SK-N-SH (cell line): ENCODE data around the gene SLC38A8. TPM values are rescaled to one million over a fixed set of nuclear protein-coding genes. Genes with fewer than 3 reads are reported as not detected.
A peak's percentile ranks its signal among the peaks of the same experiment; 100 is the strongest.

ENCODE experiments used
- CTCF ChIA-PET: fragments of 300-600, 350-600 bp; formaldehyde crosslinking; extraction: SDS; loops from one replicate; lab custom pipeline; 2021; lab: Yijun Ruan, JAX
- POLR2A ChIA-PET: fragments of 350-600 bp; sonication (Branson Sonifier 250); formaldehyde crosslinking; extraction: SDS; loops from one replicate; lab custom pipeline; 2020; ENCODE audit warnings: antibody characterized with exemption, inconsistent platforms; lab: Yijun Ruan, JAX
- DNase-seq: peaks from one replicate; pipeline ENCODE4 v3.0.0; 2012
- H2AFZ ChIP-seq: fragments of 200-600 bp; sonication (generic); 2 replicates; pipeline ENCODE4 v1.8.1; 2016; ENCODE audit warnings: antibody characterized with exemption, mild to moderate bottlenecking, low read depth
- H3F3A ChIP-seq: fragments of 200-600 bp; sonication (generic); replicated peaks from 2 replicates; pipeline ENCODE3; 2016; ENCODE audit warnings: antibody characterized with exemption, mild to moderate bottlenecking; ENCODE audit not compliant: insufficient read depth
- H3K27ac ChIP-seq, 2 experiments: fragments of 200-500 bp in 1 of 2; fragments of 200-600 bp in 1 of 2; sonication (Bioruptor generic) in 1 of 2; sonication (generic), shearing (Covaris generic) in 1 of 2; 2 replicates each; pipeline versions ENCODE4 v1.5.1 to v1.6.1; 2014 to 2016; ENCODE audit warnings: low read depth in 2 of 2, inconsistent platforms in 1 of 2, low read length in 1 of 2, mild to moderate bottlenecking in 1 of 2, mixed read lengths in 1 of 2
- H3K27me3 ChIP-seq: fragments of 200-600 bp; sonication (generic), shearing (Covaris generic); 2 replicates; pipeline ENCODE4 v1.6.1; 2016; ENCODE audit warnings: mixed run types; ENCODE audit not compliant: insufficient read depth
- H3K36me3 ChIP-seq, 2 experiments: fragments of 200-500 bp in 1 of 2; fragments of 200-600 bp in 1 of 2; sonication (Bioruptor generic) in 1 of 2; sonication (generic) in 1 of 2; replicated peaks in 1 of 2; 2 replicates each; pipeline versions ENCODE3 to v1.5.1; 2014 to 2016; ENCODE audit warnings: low read length in 1 of 2, mild to moderate bottlenecking in 1 of 2; ENCODE audit not compliant: insufficient read depth in 2 of 2, control insufficient read depth in 1 of 2
- H3K4me1 ChIP-seq, 2 experiments: fragments of 200-500 bp in 1 of 2; fragments of 200-600 bp in 1 of 2; sonication (Bioruptor generic) in 1 of 2; sonication (generic), shearing (Covaris generic) in 1 of 2; 2 replicates each; pipeline versions ENCODE4 v1.5.1 to v1.6.1; 2014 to 2016; ENCODE audit warnings: low read depth in 1 of 2, low read length in 1 of 2, mixed run types in 1 of 2; ENCODE audit not compliant: insufficient read depth in 2 of 2, control insufficient read depth in 1 of 2
- H3K4me2 ChIP-seq: fragments of 200-600 bp; sonication (generic), shearing (Covaris generic); 2 replicates; pipeline ENCODE4 v1.6.1; 2017; ENCODE audit warnings: mixed run types
- H3K4me3 ChIP-seq, 2 experiments: fragments of 200-500 bp in 1 of 2; fragments of 200-600 bp in 1 of 2; sonication (Bioruptor generic) in 1 of 2; sonication (generic), shearing (Covaris generic) in 1 of 2; 2 replicates each; pipeline versions ENCODE4 v1.5.1 to v1.8.1; 2014 to 2016; ENCODE audit warnings: low read depth in 2 of 2, inconsistent platforms in 1 of 2, low read length in 1 of 2, mild to moderate bottlenecking in 1 of 2, mixed read lengths in 1 of 2, moderate library complexity in 1 of 2
- H3K79me2 ChIP-seq: fragments of 200-600 bp; sonication (generic); 2 replicates; pipeline ENCODE4 v1.8.1; 2017; ENCODE audit warnings: mild to moderate bottlenecking; ENCODE audit not compliant: insufficient read depth
- H3K9ac ChIP-seq: fragments of 200-600 bp; sonication (generic); 2 replicates; pipeline ENCODE4 v1.6.1; 2017; ENCODE audit warnings: mixed run types
- H3K9me2 ChIP-seq: fragments of 200-600 bp; sonication (generic); 2 replicates; pipeline ENCODE4 v1.6.1; 2017; ENCODE audit warnings: mixed run types
- H3K9me3 ChIP-seq: fragments of 200-600 bp; sonication (generic); 2 replicates; pipeline ENCODE4 v1.6.1; 2017; ENCODE audit warnings: mixed run types, mild to moderate bottlenecking, moderate library complexity
- H4K20me1 ChIP-seq: fragments of 200-600 bp; sonication (generic); 2 replicates; pipeline ENCODE4 v1.6.1; 2017; ENCODE audit warnings: mild to moderate bottlenecking, mixed run types; ENCODE audit not compliant: insufficient read depth
- CHD2 ChIP-seq: fragments of 150-350 bp; IDR thresholded peaks from 2 replicates; pipeline ENCODE4 v1.6.1; 2018; ENCODE audit warnings: low read length; ENCODE audit not compliant: partially characterized antibody
- CTCF ChIP-seq: fragments of 200-600 bp; sonication (generic); IDR thresholded peaks from 2 replicates; pipeline ENCODE4 v1.6.1; 2017; ENCODE audit warnings: antibody characterized with exemption, mild to moderate bottlenecking, moderate library complexity
- EP300 ChIP-seq, 2 experiments: IDR thresholded peaks; 2 replicates each; pipeline versions ENCODE4 v1.4.0 to v1.6.1; 2012; ENCODE audit warnings: borderline replicate concordance in 1 of 2, low read depth in 1 of 2, low read length in 1 of 2
- FOXJ3 ChIP-seq: sonication (generic); formaldehyde crosslinking; IDR thresholded peaks from 2 replicates; pipeline ENCODE4 v1.5.1; 2020; ENCODE audit warnings: mild to moderate bottlenecking, missing genetic modification reagents
- FOXM1 ChIP-seq: IDR thresholded peaks from 2 replicates; pipeline ENCODE4 v1.4.0; 2012; ENCODE audit warnings: low read depth, mild to moderate bottlenecking
- GATA2 ChIP-seq: sonication (generic); formaldehyde crosslinking; IDR thresholded peaks from 2 replicates; pipeline ENCODE4 v1.5.0; 2020; ENCODE audit warnings: mild to moderate bottlenecking, missing genetic modification reagents
- JUND ChIP-seq: IDR thresholded peaks from 2 replicates; pipeline ENCODE4 v1.4.0; 2012
- RAD21 ChIP-seq: IDR thresholded peaks from 2 replicates; pipeline ENCODE4 v1.6.1; 2012; ENCODE audit warnings: mild to moderate bottlenecking, low read length
- RXRA ChIP-seq: IDR thresholded peaks from 2 replicates; pipeline ENCODE4 v1.4.0; 2012; ENCODE audit warnings: low read depth, mild to moderate bottlenecking, borderline replicate concordance
- SMC3 ChIP-seq: IDR thresholded peaks from 2 replicates; pipeline ENCODE4 v1.6.1; 2012; ENCODE audit warnings: low read depth, low read length, improper control_type of control experiment
- TAF1 ChIP-seq: IDR thresholded peaks from 2 replicates; pipeline ENCODE4 v1.6.1; 2012; ENCODE audit warnings: low read depth, mild to moderate bottlenecking, low read length, moderate library complexity, borderline replicate concordance
- TEAD4 ChIP-seq: IDR thresholded peaks from 2 replicates; pipeline ENCODE4 v1.4.0; 2012; ENCODE audit warnings: mild to moderate bottlenecking, borderline replicate concordance; ENCODE audit not compliant: insufficient read depth
- WGBS: methylation state at CpG from one replicate; pipeline ENCODE4 v1.1.6; 2017; ENCODE audit warnings: low lambda C conversion rate; 5-methylcytosine and 5-hydroxymethylcytosine counted together
- polyA plus RNA-seq, 3 experiments: library from polyadenylated mRNA; depleted of rRNA; stranded (reverse); fragments of >200 nt; gene quantifications; 2 replicates each; pipeline ENCODE4 v1.2.3, GENCODE V29; 2012
- TF ChIP-seq, protein P1 (sequence below): IDR thresholded peaks from 2 replicates; pipeline ENCODE4 v1.4.0; 2012; ENCODE audit warnings: low read depth

Gene SLC38A8
- polyA plus RNA-seq, 1 of the 3 experiments (the other 2 are of a cell fraction), result not detected

DNA sequence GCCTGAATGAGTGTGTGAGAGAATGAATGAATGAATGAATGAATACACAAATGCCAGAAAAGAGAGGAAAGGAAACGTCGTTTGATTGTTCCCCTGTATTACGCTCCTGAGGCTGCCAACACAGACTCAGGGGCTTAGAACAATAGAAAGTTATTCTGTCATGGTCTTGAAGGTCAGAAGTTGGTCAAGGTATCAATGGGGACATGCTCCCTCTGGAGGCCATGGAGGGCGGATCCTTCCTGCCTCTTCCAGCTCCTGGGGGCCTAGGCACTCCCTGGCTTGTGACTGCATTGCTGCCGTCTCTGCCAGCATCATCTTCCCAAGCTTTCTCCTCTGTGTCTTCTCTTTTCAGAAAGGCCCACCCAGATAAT is 1.5 kb upstream of the SLC38A8 start:
- TF ChIP-seq RAD21 (peak; percentile 45; the same call in 1 of the 2 replicates), CTCF (peak; percentile 63), SMC3 (peak; percentile 54), FOXJ3 (no peak)
- peak; percentile 68 for DNase-seq
- Histone ChIP-seq H3K27me3 (no peaks in the 10 kb centered on the region; the same call in 1 of the 2 replicates), H3K9me3 (no peaks in the 10 kb centered on the region), H3K27ac (no peak overlapping the region), H2AFZ (no peak overlapping the region), H3K4me2 (no peak overlapping the region), H3K4me1 (peaks cover 0 to 5% of the 10 kb centered on the region in 2 experiments; a peak in 1 of 4 replicates), H3K79me2 (no peaks in the 10 kb centered on the region), H3K36me3 (peaks cover 0 to 10% of the 10 kb centered on the region in 2 experiments), H3K9me2 (no peaks in the 10 kb centered on the region), H3F3A (no peaks in the 10 kb centered on the region), H3K9ac (no peak overlapping the region), H4K20me1 (no peaks in the 10 kb centered on the region), H3K4me3 (no peak overlapping the region)
- WGBS, result 70% methylated on average over 4 of the region's 5 CpGs
- CTCF ChIA-PET, result interaction anchor here (0.9 to 6.0 kb wide), 10 partner anchors 11 to 131 kb away, joined by 3 to 57 read pairs (median 5); no protein-coding TSS in a partner anchor
- POLR2A ChIA-PET, result no interaction called here

GRCh38 chr16:84043486-84044117 is 1.0 kb upstream of the SLC38A8 start:
- Histone ChIP-seq H3K9me3 (no peaks in the 10 kb centered on the region), H3K4me1 (peaks cover 0 to 5% of the 10 kb centered on the region in 2 experiments; a peak in 1 of 4 replicates), H3K79me2 (no peaks in the 10 kb centered on the region), H3K4me2 (no peak overlapping the region), H3K27ac (no peak overlapping the region), H3K27me3 (no peaks in the 10 kb centered on the region; the same call in 1 of the 2 replicates), H3K36me3 (peaks cover 0 to 5% of the 10 kb centered on the region in 2 experiments), H2AFZ (no peak overlapping the region), H3F3A (no peaks in the 10 kb centered on the region), H4K20me1 (no peaks in the 10 kb centered on the region), H3K9ac (no peak overlapping the region), H3K9me2 (no peaks in the 10 kb centered on the region), H3K4me3 (no peak overlapping the region)
- POLR2A ChIA-PET, result no interaction called here
- DNase-seq, result peak; percentile 58
- WGBS, result 69% methylated on average over 17 of the region's 18 CpGs
- TF ChIP-seq GATA2 (CRISPR knock-in tag) (peak; percentile 36; the same call in 1 of the 2 replicates), SMC3 (no peak)
- CTCF ChIA-PET, result interaction anchor here (0.8 to 6.3 kb wide), 12 partner anchors 11 to 132 kb away, joined by 3 to 57 read pairs (median 5); no protein-coding TSS in a partner anchor

DNA sequence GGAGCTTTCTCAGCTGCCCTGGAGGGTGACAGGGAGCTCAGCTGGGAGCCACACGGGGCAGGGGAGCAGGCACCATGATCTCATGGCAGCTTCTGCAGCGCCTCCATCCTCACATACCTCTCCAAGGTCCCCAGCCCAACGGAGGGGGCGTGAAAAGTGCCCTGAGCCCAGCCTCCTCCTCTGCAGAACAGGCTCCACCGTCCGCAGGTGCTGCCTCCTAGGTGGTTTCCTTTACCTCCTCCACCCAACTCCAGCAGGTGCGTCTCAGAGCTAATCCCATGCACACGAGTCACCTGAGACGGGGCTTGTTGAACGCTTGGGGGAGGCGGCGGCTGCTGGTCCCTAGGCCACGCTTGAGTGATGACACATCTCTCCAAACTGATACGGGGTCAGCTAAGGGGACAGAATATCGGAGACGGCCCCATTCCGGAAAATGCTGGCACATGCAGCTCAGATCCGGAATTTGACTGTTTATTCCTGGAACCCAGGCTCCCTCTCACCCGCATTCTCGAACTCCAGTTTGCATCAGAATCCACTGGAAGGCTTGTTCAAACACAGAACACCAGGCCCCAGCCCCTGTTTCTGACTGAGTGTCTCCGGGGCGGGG is 387 bp upstream of the SLC38A8 start:
- Histone ChIP-seq H2AFZ (no peak overlapping the region), H3K79me2 (no peaks in the 10 kb centered on the region), H3K9ac (no peak overlapping the region), H3K4me1 (peaks cover 0 to 5% of the 10 kb centered on the region in 2 experiments; a peak in 1 of 4 replicates), H3K4me3 (no peak overlapping the region), H3K9me3 (no peaks in the 10 kb centered on the region), H4K20me1 (no peaks in the 10 kb centered on the region), H3K4me2 (no peak overlapping the region), H3K9me2 (no peaks in the 10 kb centered on the region), H3K36me3 (no peaks in the 10 kb centered on the region), H3K27ac (no peak overlapping the region), H3F3A (no peaks in the 10 kb centered on the region), H3K27me3 (no peaks in the 10 kb centered on the region; the same call in 1 of the 2 replicates)
- POLR2A ChIA-PET, result no interaction called here
- no peak for DNase-seq
- CTCF ChIA-PET, result interaction anchor here (0.8 to 6.3 kb wide), 10 partner anchors 12 to 89 kb away, joined by 3 to 57 read pairs (median 6); no protein-coding TSS in a partner anchor
- 79% methylated on average over 12 of the region's 22 CpGs for WGBS
- TF ChIP-seq JUND (no peak), EP300 (IDR thresholded peaks at IDR 0.05; ENCODE audit: borderline replicate concordance in 1 of 2, low read depth in 1 of 2, low read length in 1 of 2) (no peak), CTCF (no peak), FOXM1 (no peak), TEAD4 (no peak), RXRA (no peak), CHD2 (no peak), TAF1 (no peak)
- TF ChIP-seq, protein P1, sequence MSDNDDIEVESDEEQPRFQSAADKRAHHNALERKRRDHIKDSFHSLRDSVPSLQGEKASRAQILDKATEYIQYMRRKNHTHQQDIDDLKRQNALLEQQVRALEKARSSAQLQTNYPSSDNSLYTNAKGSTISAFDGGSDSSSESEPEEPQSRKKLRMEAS, result no peak
- TF ChIP-seq, all 33 proteins: peak for 0
